ENCODE results near the gene ACAD9.
"Not testable (repeated sequence)": the region's sequence is repeated elsewhere in the genome, so short reads cannot be mapped to it uniquely, and the experiment has no call there.

The ACAD9 gene

GRCh38 chr3:128861491-128861890, 17.9 kb upstream of the ACAD9 start:
- no peak for DNase-seq (ENCODE audit: low read depth in 2 of 2)

DNA sequence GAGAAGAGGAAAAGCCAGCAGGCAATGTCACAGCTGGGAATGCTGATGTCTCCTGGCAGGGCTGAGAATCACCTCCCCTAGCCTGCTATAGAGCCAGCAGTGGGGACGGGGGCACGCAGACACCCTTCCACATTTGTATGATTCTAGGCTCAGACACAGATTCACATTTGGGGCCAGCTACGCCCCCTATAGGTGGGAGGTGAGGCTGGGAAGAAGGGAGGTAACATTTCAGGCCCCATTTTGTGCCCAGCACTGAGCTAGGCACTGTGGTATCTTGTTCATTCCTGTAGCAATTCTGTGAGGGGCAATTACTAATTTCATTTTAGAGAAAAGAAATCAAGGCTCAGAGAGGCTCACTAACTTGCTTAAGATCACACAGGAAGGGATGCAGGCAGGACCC, 15.9 kb upstream of the ACAD9 start:
- DNase-seq (ENCODE audit: low read depth in 2 of 2) = no peak

- no peak for DNase-seq (ENCODE audit: low read depth in 2 of 2)
Measured at GRCh38 chr3:128864351-128864811, 15.0 kb upstream of the ACAD9 start.

- DNase-seq (ENCODE audit: low read depth in 2 of 2) = not testable (repeated sequence)
Measured at GRCh38 chr3:128864849-128865804, 14.3 kb upstream of the ACAD9 start.

DNA sequence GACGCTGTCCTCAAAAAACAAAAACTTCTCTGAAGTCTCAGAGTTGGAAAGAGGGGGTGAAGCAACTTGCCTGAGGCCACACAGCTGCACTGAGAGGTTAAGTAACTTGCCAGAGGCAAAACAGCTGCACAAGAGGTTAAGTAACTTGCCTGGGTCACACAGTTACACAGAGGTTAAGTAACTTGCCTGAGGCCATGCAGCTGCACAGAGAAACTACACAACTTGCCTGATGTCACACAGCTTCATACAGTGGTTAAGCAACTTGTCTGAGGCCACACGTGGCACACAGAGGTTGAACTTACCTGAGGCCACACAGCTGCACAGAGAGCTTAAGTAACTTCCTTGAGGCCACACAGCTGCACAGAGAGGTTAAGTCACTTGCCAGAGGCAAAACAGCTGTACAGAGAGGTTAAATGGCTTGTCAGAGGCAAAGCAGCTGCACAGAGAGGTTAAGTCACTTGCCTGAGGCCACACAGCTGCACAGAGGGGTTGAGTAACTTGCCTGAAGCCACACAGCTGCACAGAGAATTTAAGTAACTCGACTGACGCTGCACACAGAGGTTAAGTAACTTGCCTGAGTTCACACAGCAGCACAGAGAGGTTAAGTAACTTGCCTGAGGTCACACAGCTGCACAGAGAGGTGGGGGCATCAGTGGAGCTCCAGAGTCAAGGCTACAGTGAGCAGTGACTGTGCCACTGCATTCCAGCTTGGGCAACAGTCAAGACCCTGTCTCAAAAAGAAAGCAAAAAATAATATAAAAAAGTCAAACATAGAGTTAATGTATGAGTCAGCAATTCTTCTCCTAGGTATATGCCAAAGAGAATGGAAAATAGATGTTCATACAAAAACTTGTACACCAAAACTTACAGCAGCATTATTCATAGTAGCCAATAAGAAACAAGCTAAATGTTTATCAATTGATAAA, 12.0 kb upstream of the ACAD9 start:
- no peak for DNase-seq (ENCODE audit: low read depth in 2 of 2)

GRCh38 chr3:128870347-128870746, 9.1 kb upstream of the ACAD9 start:
- no peak for DNase-seq (ENCODE audit: low read depth in 2 of 2)

DNA sequence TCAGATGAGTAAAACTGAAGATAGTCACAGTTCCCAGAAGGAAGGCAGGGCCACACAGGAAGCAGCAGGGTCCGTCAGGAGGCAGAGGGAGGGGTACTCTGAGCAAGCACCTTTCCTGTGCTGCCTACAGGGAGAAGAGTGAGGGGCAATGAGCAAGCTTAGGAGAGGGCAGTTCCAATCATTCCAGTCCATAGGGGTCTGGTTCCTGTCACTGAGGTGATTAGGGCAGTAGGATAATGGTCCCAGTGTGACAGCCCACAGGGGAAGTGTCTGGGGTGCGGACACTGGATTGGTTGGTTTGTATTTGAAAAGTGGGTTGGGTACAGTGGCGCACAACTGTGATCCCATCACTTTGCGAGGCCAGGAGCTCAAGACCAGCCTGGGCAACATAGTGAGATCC, 7.1 kb upstream of the ACAD9 start:
- DNase-seq (ENCODE audit: low read depth in 2 of 2) = no peak

DNA sequence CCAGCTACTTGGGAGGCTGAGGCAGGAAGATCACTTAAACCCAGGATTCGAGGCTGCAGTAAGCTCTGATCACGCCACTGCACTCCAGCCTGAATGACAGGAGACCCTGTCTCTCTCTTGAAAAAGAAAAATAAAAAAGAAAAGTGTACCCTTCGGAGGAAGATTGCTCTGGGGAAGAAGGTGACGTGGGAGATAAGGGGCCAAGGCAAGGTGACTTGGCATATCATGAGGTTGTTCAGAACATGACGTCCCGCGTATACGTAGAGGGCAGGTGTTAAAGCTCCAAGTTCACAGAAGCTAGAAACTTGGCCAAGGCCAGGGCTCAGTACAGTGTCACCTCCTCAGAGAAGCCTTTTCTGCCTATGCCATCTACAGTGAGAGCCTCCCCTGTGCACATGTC, 6.7 kb upstream of the ACAD9 start:
- DNase-seq (ENCODE audit: low read depth in 2 of 2) = no peak

GRCh38 chr3:128873244-128874022, 6.0 kb upstream of the ACAD9 start:
- no peak for DNase-seq (ENCODE audit: low read depth in 2 of 2)

GRCh38 chr3:128874481-128875180, 4.8 kb upstream of the ACAD9 start:
- no peak for DNase-seq (ENCODE audit: low read depth in 2 of 2)

- peak; percentile 40 to 47 for DNase-seq (ENCODE audit: low read depth in 2 of 2)
Measured at GRCh38 chr3:128875556-128876120, 3.8 kb upstream of the ACAD9 start.

DNA sequence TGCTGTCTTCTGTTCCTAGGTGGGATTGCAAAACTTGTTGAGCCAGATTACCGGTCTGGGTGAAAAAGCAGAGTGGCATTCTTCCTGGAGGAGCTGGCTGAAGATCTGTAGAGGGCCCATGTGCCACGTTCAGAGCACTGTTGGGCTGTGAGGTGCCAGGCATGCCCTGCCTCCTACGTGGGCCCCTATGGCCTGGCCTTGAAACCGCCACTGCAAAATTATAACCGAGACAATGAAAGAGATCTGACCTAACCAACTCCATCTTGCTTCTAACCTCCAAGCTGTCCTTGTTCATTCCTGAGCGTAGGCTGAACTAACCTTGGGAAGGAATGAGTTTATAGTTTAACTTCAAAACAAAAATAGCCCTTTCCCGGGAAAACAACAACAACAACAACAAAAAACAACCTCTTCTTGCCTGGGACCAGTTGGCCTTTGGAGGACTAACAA, 1.4 kb upstream of the ACAD9 start:
- DNase-seq (ENCODE audit: low read depth in 2 of 2) = no peak

- no peak for DNase-seq (ENCODE audit: low read depth in 2 of 2)
Measured at GRCh38 chr3:128878556-128879124, 780 bp upstream of the ACAD9 start.

GRCh38 chr3:128879991-128880390, 571 bp downstream of the ACAD9 start:
- DNase-seq (ENCODE audit: low read depth in 2 of 2) = no peak

DNA sequence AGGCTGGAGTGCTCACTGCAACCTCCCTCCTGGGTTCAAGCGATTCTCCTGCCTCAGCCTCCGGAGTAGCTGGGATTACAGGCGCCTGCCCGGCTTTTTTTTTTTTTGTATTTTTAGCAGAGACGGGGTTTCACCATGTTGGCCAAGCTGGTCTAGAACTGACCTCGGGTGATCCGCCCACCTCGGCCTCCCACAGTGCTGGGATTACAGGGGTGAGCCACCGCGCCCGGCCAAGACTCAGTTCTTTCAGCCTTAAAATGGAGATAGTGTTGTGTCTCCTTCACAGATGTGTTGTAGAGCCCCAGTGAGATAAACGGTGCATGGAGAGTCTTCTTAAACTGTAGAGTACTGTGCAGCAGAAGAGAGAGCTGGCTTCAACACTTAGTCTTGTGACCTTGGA, 1.0 kb downstream of the ACAD9 start:
- not testable (repeated sequence) for DNase-seq (ENCODE audit: low read depth in 2 of 2)

DNA sequence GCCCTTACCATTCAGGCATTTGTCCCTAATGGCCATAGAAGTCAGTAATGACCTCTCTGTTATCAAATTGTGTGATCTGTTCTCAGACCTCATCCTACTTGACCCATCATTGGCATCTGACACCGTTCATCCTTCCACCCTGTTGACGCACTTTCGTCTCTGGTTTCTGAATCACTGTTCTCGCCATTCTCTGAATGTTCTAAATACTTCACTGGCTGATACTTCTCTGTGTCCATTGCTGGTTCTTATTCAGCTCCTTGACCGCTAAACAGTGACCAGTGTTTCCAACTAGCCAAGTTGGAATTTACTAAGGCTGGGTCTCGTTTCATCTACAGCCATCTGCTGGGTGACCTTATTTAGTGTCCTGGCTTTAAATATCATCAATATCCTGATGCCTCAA, 2.2 kb downstream of the ACAD9 start:
- no peak for DNase-seq (ENCODE audit: low read depth in 2 of 2)

GRCh38 chr3:128882719-128883118, 3.3 kb downstream of the ACAD9 start:
- no peak for DNase-seq (ENCODE audit: low read depth in 2 of 2)

- DNase-seq (ENCODE audit: low read depth in 2 of 2) = no peak
Measured at GRCh38 chr3:128884992-128885391, 5.6 kb downstream of the ACAD9 start.

- DNase-seq (ENCODE audit: low read depth in 2 of 2) = no peak
Measured at GRCh38 chr3:128889139-128889894, 9.9 kb downstream of the ACAD9 start.
